ENCODE results near the gene HTR3B.
A peak's percentile ranks its signal among the peaks of the same experiment; 100 is the strongest.

The HTR3B gene

GRCh38 chr11:113977071-113977490 is 72.5 kb downstream of the HTR3B start:
- FAIRE-seq = no peak
- no peak for TF ChIP-seq POLR2A (IDR thresholded peaks at IDR 0.05; ENCODE audit: low read depth, low read length)

GRCh38 chr11:113977701-113978100 is 73.1 kb downstream of the HTR3B start:
- DNase-seq (ENCODE audit: insufficient read length, low spot score) (no peak), FAIRE-seq (no peak)
- no peak for TF ChIP-seq POLR2A (IDR thresholded peaks at IDR 0.05; ENCODE audit: low read depth, low read length)

More at GRCh38 chr11:113977071-113977490, 72.5 kb downstream of the HTR3B start:
- no peak for DNase-seq (ENCODE audit: insufficient read length, low spot score)

- FAIRE-seq (no peak), DNase-seq (ENCODE audit: insufficient read length, low spot score) (no peak)
- no peak for TF ChIP-seq POLR2A (IDR thresholded peaks at IDR 0.05; ENCODE audit: low read depth, low read length)
Measured at GRCh38 chr11:113979431-113979830, 74.8 kb downstream of the HTR3B start.

GRCh38 chr11:113980785-113981184 is 76.2 kb downstream of the HTR3B start:
- DNase-seq (ENCODE audit: insufficient read length, low spot score) (no peak), FAIRE-seq (no peak)
- TF ChIP-seq POLR2A (IDR thresholded peaks at IDR 0.05; ENCODE audit: low read depth, low read length) = no peak

DNA sequence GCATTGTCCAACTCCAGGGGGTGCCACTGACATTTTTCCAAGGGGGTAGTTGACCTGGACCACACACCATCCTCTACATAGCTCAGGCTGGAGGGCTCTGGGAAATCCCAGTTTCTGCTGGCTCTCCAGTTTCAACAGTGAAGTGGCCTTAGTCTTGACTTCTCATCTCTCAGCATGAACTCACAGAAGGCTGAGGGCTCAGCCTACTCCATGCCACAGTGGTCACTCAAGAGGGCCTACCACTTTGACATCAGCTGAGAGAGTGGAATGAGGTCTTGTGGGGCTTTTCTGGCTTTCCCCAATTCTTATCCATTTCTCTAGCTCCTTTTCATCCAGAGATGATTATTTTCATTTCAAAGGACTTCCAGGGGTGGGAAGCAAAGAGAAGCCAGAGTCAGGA is 77.7 kb downstream of the HTR3B start:
- no peak for FAIRE-seq
- DNase-seq (ENCODE audit: insufficient read length, low spot score) = no peak
- no peak for TF ChIP-seq POLR2A (IDR thresholded peaks at IDR 0.05; ENCODE audit: low read depth, low read length)

- no peak for FAIRE-seq
- no peak for TF ChIP-seq POLR2A (IDR thresholded peaks at IDR 0.05; ENCODE audit: low read depth, low read length)
Measured at GRCh38 chr11:113984781-113985180, 80.2 kb downstream of the HTR3B start.

GRCh38 chr11:113985906-113986305 is 81.3 kb downstream of the HTR3B start:
- DNase-seq (ENCODE audit: insufficient read length, low spot score) (no peak), FAIRE-seq (no peak)
- TF ChIP-seq POLR2A (IDR thresholded peaks at IDR 0.05; ENCODE audit: low read depth, low read length) = no peak

More at GRCh38 chr11:113984781-113985180, 80.2 kb downstream of the HTR3B start:
- DNase-seq (ENCODE audit: insufficient read length, low spot score) = no peak

DNA sequence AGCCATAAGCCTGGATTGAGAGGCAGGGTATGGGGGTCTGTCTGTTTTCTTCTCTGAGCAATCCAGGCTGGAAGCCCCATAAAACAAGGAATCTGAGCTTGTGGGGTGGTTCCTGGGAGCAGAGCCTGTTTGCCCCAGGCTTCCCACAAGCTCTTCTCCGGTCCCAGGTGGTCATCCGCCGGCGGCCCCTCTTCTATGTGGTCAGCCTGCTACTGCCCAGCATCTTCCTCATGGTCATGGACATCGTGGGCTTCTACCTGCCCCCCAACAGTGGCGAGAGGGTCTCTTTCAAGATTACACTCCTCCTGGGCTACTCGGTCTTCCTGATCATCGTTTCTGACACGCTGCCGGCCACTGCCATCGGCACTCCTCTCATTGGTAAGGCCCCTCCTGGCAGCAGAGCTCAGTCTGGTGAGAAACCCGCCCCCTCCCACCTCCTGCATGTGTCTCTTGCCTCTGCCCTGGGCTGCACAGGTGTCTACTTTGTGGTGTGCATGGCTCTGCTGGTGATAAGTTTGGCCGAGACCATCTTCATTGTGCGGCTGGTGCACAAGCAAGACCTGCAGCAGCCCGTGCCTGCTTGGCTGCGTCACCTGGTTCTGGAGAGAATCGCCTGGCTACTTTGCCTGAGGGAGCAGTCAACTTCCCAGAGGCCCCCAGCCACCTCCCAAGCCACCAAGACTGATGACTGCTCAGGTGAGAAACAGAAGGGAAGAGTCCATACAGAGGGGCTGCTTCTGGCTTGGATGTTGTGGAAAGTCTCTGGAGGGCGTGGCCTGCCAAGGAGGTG is 82.0 kb downstream of the HTR3B start:
- FAIRE-seq (no peak), DNase-seq (ENCODE audit: insufficient read length, low spot score) (no peak)
- no peak for TF ChIP-seq POLR2A (IDR thresholded peaks at IDR 0.05; ENCODE audit: low read depth, low read length)

DNA sequence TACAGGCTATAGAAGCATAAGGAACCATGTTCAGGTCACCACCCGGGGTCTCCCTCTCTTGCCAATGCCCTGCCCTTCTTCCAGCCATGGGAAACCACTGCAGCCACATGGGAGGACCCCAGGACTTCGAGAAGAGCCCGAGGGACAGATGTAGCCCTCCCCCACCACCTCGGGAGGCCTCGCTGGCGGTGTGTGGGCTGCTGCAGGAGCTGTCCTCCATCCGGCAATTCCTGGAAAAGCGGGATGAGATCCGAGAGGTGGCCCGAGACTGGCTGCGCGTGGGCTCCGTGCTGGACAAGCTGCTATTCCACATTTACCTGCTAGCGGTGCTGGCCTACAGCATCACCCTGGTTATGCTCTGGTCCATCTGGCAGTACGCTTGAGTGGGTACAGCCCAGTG is 84.8 kb downstream of the HTR3B start:
- FAIRE-seq = no peak

DNA sequence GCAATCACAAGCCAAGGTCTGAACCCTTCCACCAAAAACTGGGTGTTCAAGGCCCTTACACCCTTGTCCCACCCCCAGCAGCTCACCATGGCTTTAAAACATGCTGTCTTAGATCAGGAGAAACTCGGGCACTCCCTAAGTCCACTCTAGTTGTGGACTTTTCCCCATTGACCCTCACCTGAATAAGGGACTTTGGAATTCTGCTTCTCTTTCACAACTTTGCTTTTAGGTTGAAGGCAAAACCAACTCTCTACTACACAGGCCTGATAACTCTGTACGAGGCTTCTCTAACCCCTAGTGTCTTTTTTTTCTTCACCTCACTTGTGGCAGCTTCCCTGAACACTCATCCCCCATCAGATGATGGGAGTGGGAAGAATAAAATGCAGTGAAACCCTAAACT is 85.3 kb downstream of the HTR3B start:
- DNase-seq (ENCODE audit: insufficient read length, low spot score) = no peak
- no peak for FAIRE-seq
- TF ChIP-seq POLR2A (IDR thresholded peaks at IDR 0.05; ENCODE audit: low read depth, low read length) = no peak

More for the DNA sequence above, 84.8 kb downstream of the HTR3B start:
- TF ChIP-seq POLR2A (IDR thresholded peaks at IDR 0.05; ENCODE audit: low read depth, low read length) = no peak
- DNase-seq (ENCODE audit: insufficient read length, low spot score) = no peak

GRCh38 chr11:113991170-113991569 is 86.6 kb downstream of the HTR3B start:
- TF ChIP-seq POLR2A (IDR thresholded peaks at IDR 0.05; ENCODE audit: low read depth, low read length) = no peak
- FAIRE-seq = no peak
- DNase-seq (ENCODE audit: insufficient read length, low spot score) = peak; percentile 20

DNA sequence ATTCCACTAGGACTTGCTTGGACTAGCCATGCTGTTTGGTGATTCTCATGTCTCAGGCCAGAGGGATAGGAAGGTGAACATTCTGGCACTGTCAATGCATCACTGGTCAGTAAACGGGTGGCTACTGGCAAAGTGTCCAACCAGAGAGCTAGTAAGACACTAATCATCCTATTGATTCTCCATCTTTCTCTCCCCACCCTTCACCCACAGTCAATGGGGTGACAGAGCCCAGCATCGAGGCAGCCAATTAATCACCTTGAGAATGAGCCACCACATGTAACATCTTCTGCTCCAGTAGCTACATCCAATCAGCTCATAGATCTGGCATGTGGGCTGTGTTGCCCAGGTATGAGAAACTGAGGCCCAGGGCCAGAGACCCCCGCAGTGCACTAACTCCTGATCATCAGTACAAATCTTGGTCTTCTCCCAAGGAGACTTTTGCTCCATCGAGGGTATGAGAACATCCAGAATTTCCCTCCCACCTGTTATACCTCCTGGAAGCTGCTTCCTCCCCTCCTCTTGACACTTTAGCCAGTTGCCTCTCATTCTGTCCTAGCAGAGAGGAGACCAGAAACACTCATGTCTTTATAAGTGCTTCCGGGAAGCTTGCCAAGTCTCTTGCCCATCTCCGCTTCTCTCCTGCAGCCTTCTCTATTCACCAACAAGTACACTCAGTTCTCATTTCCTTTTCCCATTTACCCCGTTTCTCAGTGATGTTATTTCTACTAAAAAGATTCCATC is 87.3 kb downstream of the HTR3B start:
- no peak for DNase-seq (ENCODE audit: insufficient read length, low spot score)
- no peak for TF ChIP-seq POLR2A (IDR thresholded peaks at IDR 0.05; ENCODE audit: low read depth, low read length)
- no peak for FAIRE-seq

DNA sequence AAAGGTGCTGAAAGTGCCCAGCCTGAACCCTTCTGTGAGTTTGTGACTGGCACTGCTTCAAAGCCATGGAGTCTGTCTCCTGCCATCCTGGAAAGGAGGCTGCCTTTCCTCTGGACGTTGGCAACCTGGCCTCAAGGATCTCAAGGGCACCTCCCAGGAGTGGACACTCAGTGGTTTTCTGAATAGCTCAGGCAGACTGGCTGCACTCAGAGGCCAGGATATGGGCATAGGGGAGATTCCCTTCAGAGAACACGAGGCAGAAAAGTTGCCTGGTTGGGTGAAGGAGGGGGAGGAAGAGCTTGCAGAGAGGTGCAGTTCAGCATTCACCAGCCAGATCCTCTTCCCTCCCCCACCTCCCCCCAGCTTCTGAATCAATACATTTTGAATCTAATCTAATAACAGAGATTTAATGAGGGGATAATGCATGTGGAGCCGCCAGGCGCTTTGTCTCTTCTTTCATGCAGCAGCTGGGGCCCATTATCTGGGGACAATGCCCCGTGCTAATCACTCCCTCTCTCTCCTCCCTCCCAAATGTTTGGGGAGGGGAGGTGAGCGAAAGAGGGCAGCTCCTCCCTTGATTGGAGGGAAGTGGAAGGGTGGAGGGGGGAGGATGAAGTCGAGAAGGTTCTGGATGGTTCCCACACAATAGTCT is 88.0 kb downstream of the HTR3B start:
- no peak for DNase-seq (ENCODE audit: insufficient read length, low spot score)

More for the DNA sequence above, 88.0 kb downstream of the HTR3B start:
- no peak for TF ChIP-seq POLR2A (IDR thresholded peaks at IDR 0.05; ENCODE audit: low read depth, low read length)
- no peak for FAIRE-seq

All from H54 (cell line).